ENCODE data around the gene TPPP2.
"Not testable (repeated sequence)": the region's sequence is repeated elsewhere in the genome, so short reads cannot be mapped to it uniquely, and the experiment has no call there.

The TPPP2 gene

DNA sequence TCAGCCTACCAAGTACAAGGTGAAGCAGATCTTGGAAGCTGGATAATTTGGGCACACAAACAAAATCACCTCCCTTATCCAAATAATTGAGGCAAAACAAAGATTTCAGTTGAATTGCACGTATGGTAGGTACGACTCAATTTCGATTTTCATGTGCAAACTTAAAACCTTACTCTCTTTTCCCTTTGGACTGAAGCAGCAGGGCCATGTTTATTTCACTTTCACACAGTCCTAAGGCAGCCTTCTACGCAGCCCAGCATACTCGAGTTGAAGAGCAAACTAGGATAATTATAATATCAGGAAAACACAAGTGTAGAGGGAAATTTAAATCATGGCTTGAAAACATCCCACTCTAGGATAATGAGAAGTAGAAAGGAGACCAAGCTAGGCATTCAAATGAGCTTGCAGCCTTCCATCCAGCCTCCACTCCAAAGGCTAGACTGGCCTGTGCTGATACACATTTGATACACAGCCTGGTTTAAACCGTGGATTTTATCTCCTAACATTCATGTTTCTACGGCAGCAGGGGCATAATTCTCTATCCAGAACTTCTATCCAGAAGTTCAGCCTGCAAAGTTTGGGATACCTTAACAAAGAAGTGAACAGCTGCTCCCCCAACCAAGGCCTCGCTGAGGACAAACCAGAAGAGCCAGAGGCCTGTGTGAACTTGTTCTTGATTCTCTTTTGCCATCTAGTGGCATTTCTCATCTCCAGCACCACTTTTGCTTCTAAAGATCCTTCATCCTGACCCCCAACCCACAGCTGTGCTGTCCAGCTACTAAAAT, 9.8 kb downstream of the TPPP2 start:
- peak; percentile 66 for DNase-seq

DNA sequence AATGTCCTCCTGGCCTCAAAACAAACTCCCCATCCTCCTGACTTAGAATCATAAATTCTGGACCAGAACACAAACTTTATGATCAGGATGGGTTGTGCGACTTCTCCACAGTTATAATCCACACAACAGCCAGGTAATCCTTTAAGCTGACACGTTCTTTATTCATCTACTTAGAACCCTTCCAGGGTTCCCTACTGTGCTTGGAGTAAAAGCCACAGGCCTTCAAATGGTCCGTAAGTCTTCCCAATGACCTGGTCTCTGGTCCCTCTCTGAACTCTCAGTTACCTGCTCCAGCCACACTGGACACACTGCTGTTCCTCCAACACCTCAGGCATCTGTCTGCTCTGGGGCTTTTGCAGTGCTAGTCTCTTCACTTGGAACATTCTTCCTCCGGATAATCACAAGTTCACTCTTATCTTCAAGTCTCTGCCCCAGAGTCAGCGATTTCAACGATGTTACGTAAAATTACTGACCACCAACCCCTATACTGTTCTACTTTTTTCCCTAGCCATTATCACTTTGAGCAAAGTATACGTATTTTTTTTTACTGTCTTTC, 10.4 kb downstream of the TPPP2 start:
- DNase-seq: no peak

DNA sequence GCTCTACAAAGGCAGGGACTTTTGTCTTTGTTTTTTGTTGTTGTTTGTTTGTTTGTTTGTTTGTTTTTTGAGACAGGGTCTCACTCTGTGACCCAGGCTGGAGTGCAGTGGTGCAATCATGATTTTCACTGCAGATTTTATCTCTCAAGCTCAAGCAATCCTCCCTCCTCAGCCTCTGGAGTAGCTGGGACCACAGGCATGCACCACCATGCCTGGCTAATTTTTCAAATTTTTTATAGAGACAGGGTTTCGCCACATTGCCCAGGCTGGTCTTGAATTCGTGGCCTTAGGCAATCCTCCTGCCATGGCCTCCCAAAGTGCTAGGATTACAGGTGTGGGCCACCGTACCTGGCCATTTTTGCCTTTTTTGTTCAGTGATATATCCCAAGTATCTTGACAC, 10.9 kb downstream of the TPPP2 start:
- not testable (repeated sequence) for DNase-seq

DNA sequence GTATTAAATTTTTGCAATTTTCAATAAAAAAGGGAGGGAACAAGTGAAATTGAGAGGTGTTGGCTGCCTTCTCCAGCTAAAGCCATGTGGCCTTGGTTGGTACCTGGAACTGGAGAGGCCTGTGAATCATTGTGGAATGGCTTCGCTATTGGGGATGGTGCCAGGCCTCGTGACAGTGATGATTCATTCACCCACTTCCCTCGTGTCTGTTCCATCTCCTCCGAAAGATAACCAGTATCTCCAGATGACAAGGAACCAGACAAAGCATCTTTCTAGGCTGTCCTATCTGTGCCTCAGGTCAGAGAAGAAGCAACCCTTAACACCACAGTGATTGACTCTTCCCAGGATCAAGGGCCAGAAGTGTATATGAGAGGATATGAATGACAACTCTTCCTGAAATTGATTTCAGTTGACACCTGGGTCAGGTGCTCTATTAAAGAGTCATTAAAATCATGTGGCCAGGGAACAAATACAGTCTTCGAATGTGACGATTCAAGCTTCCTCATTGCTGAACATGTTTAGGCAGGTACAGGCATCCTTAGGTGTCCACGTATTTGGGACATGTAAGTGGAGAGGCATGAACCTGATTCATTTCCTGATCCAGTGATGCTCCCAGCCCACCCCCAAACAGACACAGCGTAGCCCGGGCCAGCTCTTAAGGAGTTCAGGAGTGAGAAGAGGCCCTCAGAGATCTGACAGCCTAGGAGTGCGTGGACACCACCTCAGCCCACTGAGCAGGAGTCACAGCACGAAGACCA, 11.8 kb downstream of the TPPP2 start, which contains the start of gene RNASE7:
Gene RNASE7, plus strand, starts transcription at position 687 of the 758 bp plus-strand sequence. CDS start 631 bp downstream, outside the sequence.
- no peak for DNase-seq

DNA sequence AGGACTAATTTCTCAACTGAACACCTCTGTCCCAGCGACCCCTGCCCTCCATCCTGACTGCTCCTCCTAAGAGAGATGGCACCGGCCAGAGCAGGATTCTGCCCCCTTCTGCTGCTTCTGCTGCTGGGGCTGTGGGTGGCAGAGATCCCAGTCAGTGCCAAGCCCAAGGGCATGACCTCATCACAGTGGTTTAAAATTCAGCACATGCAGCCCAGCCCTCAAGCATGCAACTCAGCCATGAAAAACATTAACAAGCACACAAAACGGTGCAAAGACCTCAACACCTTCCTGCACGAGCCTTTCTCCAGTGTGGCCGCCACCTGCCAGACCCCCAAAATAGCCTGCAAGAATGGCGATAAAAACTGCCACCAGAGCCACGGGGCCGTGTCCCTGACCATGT, 12.9 kb downstream of the TPPP2 start:
- DNase-seq: no peak

DNA sequence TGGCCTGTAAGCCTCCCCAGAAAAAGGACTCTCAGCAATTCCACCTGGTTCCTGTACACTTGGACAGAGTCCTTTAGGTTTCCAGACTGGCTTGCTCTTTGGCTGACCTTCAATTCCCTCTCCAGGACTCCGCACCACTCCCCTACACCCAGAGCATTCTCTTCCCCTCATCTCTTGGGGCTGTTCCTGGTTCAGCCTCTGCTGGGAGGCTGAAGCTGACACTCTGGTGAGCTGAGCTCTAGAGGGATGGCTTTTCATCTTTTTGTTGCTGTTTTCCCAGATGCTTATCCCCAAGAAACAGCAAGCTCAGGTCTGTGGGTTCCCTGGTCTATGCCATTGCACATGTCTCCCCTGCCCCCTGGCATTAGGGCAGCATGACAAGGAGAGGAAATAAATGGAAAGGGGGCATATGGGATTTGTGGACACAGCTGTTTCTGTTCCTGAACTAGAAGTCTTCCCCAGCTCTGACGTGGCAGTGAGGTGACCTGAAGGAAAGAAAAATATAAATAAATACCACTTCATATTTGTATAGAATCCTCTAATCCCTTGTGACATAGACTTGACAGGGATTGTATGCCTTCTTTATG, 13.5 kb downstream of the TPPP2 start:
- DNase-seq: no peak

DNA sequence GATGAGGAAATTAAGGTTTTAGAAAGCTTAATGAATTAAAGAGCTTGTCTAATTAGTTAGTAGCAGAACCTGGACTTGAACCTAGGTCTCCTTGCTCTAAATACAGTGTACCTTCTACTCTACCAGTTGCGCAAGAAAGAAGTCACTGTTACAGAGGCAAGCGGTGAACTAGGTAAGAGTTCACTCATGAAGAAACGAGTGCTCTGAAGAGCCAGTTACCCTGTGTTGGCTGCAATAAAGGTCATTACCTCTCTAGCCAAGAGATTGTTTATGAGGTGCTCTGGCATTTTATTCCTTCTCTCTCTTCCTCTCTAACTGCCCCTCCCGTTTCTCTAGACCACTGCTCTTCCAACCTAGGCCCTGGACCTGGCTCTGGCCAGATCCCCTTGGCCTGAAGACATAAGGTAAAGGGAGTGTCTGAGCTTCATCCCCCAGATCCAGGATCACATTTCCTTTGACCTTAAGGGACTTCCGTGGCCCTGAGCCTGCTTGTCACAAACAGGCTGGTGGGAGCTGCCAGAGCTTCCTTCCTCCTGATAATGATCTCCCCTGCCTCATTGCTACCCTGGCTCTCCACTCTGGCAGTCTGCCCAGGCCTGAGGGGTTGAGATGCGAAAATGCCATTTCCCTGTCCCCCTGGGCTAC, 14.1 kb downstream of the TPPP2 start:
- DNase-seq: no peak

DNA sequence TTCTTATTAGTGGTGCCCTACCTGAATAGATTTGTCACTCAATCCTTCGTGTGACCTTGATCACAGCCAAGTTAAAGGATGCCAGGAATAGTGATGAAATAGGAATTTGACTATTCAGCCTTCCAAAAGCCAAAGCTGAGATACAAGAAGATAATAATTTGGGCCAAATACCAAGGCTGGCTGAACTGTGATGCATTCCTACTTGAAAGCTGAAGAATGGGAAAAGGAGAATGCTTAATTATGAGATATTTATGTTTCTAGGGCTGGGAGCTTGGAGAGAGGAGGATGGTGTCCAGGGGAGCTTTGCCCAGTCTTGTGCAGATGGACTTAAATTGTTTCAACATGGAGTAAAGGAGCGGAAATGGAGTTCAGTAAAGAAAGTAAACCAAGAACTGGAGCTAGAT, 17.4 kb downstream of the TPPP2 start:
- DNase-seq: no peak

DNA sequence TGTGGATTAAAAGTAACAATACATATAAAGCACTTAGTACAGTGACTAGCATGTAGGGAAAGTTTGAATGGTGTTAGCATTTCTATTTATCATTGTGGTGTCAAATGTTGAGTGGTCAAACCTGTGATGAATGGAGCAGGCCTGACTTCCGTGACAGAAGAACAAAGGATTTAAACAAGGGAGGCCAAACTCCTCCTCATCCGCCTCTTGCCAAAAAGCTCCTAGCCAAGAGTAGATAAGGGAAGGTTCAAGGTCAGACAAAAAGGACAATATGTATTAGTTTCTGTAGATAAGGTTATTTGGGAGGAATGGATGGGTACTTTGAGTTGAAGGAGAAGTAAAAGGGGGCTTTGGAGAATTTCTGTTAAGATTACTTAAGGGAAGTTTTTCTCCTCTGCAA, 18.6 kb downstream of the TPPP2 start:
- no peak for DNase-seq

DNA sequence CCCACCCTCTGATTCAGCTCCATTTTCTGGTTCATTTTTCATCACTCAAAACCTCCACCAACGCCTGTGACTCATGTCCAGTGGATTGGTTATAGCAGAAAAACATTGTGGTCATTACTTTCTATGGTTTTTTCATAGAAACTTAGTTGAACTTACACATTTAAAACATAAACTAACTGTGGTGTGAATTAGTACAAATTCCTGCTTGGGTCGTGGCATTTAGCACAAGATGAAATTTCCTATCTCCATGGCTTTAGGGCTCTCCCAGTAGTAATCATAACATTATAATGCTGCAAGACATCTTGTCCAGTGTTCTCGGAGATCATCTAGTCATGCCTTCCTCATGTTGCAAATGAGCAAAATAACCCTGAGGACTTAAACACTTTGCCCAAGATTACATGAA, 19.3 kb downstream of the TPPP2 start:
- DNase-seq: no peak

DNA sequence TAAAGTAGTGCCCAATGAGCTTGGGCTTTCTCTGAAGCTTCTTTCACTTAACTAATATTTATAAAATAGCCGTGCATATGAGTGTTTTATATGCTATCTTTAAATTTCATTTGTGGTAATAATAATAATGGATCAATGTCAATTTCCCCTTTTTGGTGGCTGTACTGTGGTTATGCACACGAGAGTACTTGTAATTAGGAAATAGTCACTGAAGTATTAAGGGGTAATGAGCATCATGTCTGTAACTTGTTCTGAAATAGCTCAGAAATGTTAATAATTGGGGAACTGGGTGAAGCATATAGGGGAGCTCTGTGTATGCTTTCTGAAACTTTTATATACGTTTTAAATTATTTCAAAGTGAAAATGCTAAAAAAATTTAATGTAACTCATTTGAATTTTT, 20.6 kb downstream of the TPPP2 start:
- DNase-seq: no peak

DNA sequence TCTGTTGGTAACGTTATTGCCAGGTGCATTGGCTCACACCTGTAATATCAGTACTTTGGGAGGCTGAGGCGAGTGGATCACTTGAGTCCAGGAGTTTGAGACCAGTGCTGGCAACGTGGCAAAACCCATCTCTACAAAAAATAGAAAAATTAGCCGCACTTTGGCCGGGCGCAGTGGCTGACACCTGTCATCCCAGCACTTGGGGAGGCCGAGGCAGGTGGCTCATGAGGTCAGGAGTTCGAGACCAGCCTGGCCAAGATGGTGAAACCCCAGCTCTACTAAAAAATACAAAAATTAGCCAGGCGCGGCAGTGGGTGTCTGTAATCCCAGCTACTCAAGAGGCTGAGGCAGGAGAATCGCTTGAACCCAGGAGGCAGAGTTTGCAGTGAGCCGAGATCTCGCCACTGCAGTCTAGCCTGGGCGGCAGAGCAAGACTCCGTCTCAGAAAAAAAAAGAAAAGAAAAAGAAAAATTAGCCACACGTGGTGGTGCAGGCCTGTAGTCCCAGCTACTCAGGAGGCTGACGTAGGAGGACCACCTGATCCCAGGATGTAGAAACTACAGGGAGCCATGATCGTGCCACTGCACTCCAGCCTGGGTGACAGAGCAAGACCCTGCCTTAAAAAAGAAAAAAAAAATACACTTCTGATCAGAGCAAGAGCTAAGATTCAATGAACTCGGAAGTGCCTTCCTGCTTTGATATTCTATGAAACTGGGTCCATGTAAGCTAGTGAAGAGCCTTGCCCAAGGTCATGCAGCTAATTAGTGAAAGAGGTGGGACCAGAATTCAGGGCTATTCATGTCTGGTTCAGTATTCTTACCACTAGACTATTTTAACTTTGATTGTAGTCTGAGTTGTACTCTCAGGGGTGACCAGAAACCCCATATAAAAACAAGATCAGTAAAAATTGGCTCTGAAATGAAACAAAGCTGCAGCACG, 23.4 kb downstream of the TPPP2 start:
- no peak for DNase-seq

DNA sequence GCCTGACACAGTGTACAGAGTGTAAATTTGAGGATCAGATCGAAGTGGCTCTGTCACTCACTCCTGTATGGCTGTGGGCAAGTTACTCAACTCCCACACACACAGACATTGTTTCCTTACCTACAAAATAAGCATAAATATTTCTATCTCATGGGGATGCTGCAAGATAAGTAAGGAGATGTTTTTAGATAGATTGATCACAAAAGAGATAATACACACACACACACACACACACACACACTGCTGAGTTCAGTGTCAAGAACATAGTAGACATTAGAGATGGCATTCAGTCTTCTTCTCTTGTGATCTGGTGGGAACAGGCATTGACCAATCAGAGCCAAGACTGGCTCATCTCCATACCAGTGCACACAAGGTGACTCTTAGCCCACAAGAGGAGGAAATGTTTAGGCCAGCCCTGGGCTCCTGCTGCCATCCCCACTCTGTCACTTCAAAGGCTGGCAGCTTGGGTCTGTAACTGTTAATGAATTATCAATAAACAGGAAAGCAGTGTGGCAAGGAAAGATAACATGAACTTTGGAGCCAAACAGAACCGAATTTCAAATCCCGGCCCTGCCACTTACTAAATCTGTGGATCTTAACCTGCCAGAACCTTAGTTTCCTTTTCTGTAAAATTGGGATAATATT, 24.2 kb downstream of the TPPP2 start:
- DNase-seq: no peak

DNA sequence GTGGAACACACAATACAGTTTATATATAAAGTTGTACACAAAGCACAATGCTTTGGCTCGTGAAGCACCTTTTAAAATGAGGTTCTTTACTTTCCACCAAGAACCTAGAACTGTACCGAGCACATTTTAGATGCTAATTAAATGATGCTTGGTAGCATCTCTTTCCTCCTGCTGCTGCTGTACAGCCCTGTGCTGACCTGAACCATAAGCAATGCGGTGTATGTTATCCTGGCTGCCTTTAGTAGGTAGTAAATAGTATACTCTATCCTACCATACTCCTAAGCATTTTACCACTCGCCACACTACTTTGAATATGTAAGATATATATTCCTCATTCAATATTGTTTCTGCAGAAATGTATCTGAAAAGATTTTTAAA, 24.7 kb downstream of the TPPP2 start:
- DNase-seq: no peak

DNA sequence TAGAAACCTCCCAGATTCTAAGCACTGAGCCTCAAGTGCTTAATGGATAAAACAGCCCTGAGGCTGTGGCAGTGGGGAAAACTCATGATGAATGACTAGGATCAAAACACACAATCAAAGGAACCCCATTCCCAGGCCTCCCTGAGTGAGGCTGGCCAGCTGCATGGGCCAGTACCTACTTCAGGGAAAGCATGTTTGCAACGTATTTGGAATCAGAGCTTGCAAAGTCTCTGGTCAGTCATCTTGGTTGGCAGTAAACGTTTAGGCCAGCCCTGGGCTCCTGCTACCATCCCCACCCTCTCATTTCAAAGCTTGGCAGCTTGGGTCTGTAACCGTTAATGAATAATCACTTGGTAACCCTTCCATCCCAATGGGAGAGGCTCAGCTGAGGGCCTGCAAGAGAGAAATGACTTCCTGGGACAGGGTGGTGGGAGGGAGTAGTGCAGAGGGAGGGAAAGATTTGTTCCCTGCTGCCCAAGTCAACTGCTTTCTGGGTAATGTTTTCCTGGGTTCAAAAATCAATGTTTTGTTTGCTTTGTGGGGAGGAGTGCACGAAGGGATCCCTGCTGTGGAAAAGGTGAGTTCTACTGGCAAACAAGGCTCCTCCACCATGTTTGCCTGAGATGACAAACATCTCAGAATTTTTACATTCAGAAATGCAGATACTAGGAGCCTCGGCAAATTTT, 25.6 kb downstream of the TPPP2 start:
- DNase-seq: no peak

DNA sequence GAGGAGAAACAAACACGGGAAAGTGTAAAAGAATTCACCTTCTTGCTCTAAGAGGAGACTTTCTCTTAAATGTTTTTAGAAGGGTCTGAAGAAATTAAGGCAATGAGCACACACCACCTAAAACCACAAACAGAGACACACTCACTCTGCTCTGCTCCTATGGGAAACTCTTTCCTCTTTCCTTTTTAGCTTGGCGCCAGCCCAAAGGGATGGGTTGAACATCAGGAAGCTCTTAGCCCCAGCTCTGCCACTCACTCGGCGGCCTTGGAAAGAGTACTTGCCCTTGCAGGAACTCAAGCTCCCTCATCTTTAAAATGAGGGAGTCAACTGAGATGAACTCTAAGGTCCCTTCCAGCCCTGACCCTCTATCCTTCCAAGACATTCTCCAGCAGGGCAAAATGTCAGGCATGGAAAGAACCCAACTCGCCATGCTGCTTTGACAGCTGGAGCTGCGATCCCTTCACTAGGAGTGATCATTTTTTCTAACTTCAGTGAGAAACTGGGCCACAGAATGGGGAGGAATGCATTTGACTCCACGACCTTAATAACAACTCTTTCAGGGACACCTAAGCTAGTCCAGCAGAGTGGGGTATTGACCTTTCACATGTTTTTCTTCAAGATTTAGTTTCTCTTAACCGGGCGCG, 26.6 kb downstream of the TPPP2 start:
- no peak for DNase-seq

DNA sequence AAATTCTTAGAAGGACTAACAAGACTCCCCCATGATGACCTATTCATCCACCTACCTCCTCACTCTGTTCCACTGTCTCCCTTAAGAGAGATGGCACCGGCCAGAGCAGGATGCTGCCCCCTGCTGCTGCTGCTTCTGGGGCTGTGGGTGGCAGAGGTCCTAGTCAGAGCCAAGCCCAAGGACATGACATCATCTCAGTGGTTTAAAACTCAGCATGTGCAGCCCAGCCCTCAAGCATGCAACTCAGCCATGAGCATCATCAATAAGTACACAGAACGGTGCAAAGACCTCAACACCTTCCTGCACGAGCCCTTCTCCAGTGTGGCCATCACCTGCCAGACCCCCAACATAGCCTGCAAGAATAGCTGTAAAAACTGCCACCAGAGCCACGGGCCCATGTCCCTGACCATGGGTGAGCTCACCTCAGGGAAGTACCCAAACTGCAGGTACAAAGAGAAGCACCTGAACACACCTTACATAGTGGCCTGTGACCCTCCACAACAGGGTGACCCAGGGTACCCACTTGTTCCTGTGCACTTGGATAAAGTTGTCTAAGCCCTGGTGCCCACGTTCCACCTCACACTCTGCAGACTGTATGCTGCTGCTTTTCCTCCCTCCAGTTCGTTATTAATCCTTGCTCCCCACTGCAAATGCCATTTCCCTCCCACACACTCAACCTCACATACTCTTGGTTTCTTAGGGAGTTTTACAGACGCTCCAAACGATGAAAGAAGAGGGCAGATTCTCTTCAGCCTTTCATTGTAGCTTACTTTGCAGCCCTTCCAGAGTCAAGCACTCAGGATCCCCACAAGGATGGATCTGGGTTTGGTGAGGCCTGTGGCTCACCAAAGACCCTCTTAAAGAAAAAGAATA, 28.0 kb downstream of the TPPP2 start, which contains the start of gene RNASE8:
Gene RNASE8, plus strand, starts transcription at position 20 of the 873 bp plus-strand sequence. Its CDS starts 71 bp downstream, at position 91.
- DNase-seq: peak; percentile 35

DNA sequence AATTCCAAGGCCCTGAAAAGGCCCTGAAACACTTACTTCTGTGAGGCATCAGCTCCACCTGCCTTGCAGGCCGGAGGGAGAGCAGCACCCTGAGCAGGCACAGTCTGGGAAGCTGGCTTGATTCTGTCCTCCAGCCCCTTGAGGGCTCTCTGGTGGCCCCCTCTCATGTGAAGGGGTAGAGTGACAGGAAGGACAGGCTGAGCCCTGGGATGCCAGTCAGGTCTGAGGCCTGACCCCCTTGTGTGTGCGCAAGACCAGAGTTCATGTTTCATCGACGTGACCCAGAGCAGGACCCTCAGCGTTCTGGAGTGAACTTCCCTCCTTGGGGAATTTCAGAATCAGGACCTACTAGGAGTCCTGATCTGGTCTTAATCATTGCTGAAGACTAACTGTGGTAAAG, 28.9 kb downstream of the TPPP2 start:
- DNase-seq: no peak
